Measurements from ENCODE around the gene CPPED1.

The CPPED1 gene

DNA sequence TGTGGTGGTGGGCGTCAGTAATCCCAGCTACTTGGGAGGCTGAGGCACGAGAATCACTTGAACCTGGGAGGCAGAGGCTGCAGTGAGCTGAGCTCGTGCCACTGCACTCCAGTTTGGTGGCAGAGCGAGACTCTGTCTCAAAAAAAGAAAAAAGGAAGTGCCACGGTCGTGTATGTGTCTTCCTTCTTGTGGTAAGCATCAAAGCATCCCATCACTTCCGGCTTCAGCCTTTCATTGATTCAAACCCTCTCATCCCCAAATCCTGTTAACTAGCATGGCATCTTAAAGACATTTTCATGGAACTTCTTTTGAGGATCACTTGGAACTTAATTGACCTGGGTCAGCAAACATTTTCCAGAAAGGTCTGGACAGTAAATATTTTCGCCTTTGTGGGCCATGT is 126.2 kb downstream of the CPPED1 start:
- CTCF ChIA-PET = no interaction called here
- POLR2A ChIA-PET = no interaction called here
- no peak for DNase-seq (ENCODE audit: extremely low spot score)
- TF ChIP-seq ELF4 (IDR thresholded peaks at IDR 0.05) = no peak
- TF ChIP-seq FOXA1 (IDR thresholded peaks at IDR 0.05) = no peak
- no peak for TF ChIP-seq CTBP1 (IDR thresholded peaks at IDR 0.05; ENCODE audit: borderline replicate concordance)
- no peak for TF ChIP-seq L3MBTL2 (conservative IDR thresholded peaks at IDR 0.05)
- no peak for TF ChIP-seq SP1 (IDR thresholded peaks at IDR 0.05)
- TF ChIP-seq, protein P1, sequence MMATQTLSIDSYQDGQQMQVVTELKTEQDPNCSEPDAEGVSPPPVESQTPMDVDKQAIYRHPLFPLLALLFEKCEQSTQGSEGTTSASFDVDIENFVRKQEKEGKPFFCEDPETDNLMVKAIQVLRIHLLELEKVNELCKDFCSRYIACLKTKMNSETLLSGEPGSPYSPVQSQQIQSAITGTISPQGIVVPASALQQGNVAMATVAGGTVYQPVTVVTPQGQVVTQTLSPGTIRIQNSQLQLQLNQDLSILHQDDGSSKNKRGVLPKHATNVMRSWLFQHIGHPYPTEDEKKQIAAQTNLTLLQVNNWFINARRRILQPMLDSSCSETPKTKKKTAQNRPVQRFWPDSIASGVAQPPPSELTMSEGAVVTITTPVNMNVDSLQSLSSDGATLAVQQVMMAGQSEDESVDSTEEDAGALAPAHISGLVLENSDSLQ (IDR thresholded peaks at IDR 0.05) = no peak
- no peak for TF ChIP-seq NFRKB (IDR thresholded peaks at IDR 0.05)
- TF ChIP-seq FOXK2 (IDR thresholded peaks at IDR 0.05) = no peak
- TF ChIP-seq TARDBP (IDR thresholded peaks at IDR 0.05) = no peak

DNA sequence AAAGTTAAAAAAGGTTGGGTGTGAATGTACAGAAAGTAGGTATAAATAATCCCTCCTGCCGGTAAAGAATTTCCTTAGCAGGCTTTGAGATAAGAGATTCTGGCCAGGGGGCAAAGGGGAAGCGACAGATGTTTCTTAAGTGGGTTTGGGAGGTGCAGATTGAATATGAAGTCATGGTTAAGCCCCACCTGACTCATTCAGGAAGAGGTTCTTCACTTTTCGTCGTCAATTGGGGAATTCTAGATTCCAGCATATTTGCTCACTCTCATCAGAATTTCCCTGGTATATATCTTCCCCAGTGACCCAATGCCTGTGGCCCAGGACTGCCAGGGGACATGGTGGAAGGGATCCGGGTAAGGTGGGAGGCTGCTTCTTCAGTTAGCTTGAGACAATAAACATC is 127.8 kb downstream of the CPPED1 start:
- ChIA-PET POLR2A (no interaction called here), CTCF (no interaction called here)
- no peak for DNase-seq (ENCODE audit: extremely low spot score)
- TF ChIP-seq NFRKB (IDR thresholded peaks at IDR 0.05) (no peak), HDGF (IDR thresholded peaks at IDR 0.05; ENCODE audit: borderline replicate concordance) (no peak), SUZ12 (IDR thresholded peaks at IDR 0.05) (no peak), TARDBP (IDR thresholded peaks at IDR 0.05) (no peak), FOXA1 (IDR thresholded peaks at IDR 0.05) (no peak), CTBP1 (IDR thresholded peaks at IDR 0.05; ENCODE audit: borderline replicate concordance) (no peak), ELF4 (IDR thresholded peaks at IDR 0.05) (no peak), L3MBTL2 (conservative IDR thresholded peaks at IDR 0.05) (no peak), SP1 (IDR thresholded peaks at IDR 0.05) (no peak), BHLHE40 (IDR thresholded peaks at IDR 0.05; ENCODE audit: borderline replicate concordance) (no peak), LEF1 (IDR thresholded peaks at IDR 0.05; ENCODE audit: borderline replicate concordance) (no peak), FOXM1 (IDR thresholded peaks at IDR 0.05; ENCODE audit: borderline replicate concordance) (no peak), ARNT (IDR thresholded peaks at IDR 0.05) (no peak), FOXK2 (IDR thresholded peaks at IDR 0.05) (no peak), ZNF384 (IDR thresholded peaks at IDR 0.05) (no peak)
- TF ChIP-seq, protein P1 (IDR thresholded peaks at IDR 0.05) = no peak

DNA sequence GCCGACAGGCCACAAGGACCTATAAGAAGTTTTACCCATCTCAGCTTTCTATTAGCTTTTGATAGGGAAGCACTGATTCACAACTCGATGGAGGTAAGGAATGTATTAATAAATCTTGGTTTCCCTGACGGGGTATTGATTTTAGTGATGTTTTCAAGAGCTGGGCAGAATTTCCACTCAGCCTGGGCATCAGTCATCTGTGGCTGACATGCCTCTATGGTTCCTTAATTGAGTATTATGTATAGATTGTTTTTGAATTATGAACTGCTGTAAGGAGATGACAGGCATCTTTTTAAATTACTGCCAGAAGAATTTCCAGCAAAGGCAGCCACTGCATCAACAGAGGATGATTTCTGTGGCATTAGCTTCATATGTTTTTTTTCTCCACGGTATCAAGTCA is 128.6 kb downstream of the CPPED1 start:
- ChIA-PET CTCF (no interaction called here), POLR2A (no interaction called here)
- no peak for DNase-seq (ENCODE audit: extremely low spot score)
- TF ChIP-seq L3MBTL2 (conservative IDR thresholded peaks at IDR 0.05) (no peak), SP1 (IDR thresholded peaks at IDR 0.05) (no peak), SUZ12 (IDR thresholded peaks at IDR 0.05) (no peak), FOXM1 (IDR thresholded peaks at IDR 0.05; ENCODE audit: borderline replicate concordance) (no peak), CTBP1 (IDR thresholded peaks at IDR 0.05; ENCODE audit: borderline replicate concordance) (no peak), LEF1 (IDR thresholded peaks at IDR 0.05; ENCODE audit: borderline replicate concordance) (no peak), ELF4 (IDR thresholded peaks at IDR 0.05) (no peak), FOXK2 (IDR thresholded peaks at IDR 0.05) (no peak), ZNF384 (IDR thresholded peaks at IDR 0.05) (no peak), FOXA1 (IDR thresholded peaks at IDR 0.05) (no peak), HDGF (IDR thresholded peaks at IDR 0.05; ENCODE audit: borderline replicate concordance) (no peak), NFRKB (IDR thresholded peaks at IDR 0.05) (no peak)

DNA sequence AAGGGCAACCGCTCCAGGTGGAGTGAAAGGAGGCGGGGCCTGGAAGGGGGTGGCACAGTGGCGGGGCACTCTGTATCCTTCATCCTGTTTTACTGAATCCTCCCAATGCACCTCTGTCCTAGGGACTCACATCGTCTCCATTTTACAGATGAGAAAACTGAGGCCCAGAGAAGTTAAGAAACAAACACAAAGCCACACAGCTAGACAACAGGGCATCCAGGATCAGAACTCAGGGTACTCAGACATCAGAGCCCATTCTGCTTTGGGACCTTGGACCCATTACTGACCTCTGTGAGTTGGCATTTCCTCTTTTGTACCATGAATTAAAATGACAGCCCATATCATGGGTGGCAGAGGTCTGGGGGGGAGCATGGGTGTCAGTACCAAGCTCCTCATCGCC is 129.2 kb downstream of the CPPED1 start:
- TF ChIP-seq FOXA1 (IDR thresholded peaks at IDR 0.05) (no peak), CTBP1 (IDR thresholded peaks at IDR 0.05; ENCODE audit: borderline replicate concordance) (no peak), LEF1 (IDR thresholded peaks at IDR 0.05; ENCODE audit: borderline replicate concordance) (no peak), L3MBTL2 (conservative IDR thresholded peaks at IDR 0.05) (no peak), FOXK2 (IDR thresholded peaks at IDR 0.05) (no peak), HDGF (IDR thresholded peaks at IDR 0.05; ENCODE audit: borderline replicate concordance) (no peak), SUZ12 (IDR thresholded peaks at IDR 0.05) (no peak), ZNF384 (IDR thresholded peaks at IDR 0.05) (no peak), NFRKB (IDR thresholded peaks at IDR 0.05) (no peak), TARDBP (IDR thresholded peaks at IDR 0.05) (no peak)
- TF ChIP-seq, protein P1 (IDR thresholded peaks at IDR 0.05) = no peak
- DNase-seq (ENCODE audit: extremely low spot score) = no peak
- ChIA-PET POLR2A (no interaction called here), CTCF (no interaction called here)

DNA sequence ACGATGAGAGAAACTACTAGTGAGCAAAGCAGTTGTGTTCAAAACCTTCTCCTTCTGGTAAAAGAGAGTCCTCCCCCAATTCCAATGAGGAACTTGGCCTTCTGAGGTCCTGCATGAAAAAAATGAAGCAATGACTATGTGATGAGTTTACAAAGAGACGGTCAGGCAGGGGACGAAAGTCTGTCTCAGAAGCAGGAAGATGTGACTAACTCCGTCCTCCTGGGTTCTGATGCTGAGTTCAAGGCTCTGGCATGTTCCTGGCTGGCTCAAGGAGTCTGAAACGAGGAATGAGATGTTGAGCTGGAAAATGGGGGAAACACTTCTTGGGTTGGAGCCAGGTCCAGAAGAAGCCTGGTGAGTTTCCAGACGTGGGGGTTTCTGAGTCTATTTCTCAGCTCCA is 129.6 kb downstream of the CPPED1 start:
- TF ChIP-seq SUZ12 (IDR thresholded peaks at IDR 0.05) (no peak), SP1 (IDR thresholded peaks at IDR 0.05) (no peak), FOXM1 (IDR thresholded peaks at IDR 0.05; ENCODE audit: borderline replicate concordance) (no peak)
- DNase-seq (ENCODE audit: extremely low spot score) = no peak
- CTCF ChIA-PET = no interaction called here
- POLR2A ChIA-PET = no interaction called here

DNA sequence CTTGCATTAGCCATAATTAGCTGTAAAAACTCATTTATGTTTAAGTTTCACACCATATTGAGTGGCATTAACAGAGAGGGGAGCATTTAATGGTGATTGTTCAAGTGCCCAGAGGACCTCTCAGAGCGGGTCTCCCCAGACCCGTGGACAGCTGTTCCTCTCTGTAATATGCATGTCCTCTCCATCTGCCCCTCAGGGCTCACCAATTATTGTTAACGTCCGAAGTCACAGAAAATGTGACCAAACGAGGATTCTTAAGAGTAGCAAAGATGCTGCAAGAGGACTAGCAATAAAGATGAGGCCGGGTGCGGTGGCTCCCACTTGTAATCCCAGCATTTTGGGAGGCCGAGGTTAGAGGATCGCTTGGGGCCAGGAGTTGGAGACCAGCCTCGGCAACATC is 130.2 kb downstream of the CPPED1 start:
- CTCF ChIA-PET = no interaction called here
- no peak for DNase-seq (ENCODE audit: extremely low spot score)
- POLR2A ChIA-PET = no interaction called here
- TF ChIP-seq SUZ12 (IDR thresholded peaks at IDR 0.05) (no peak), L3MBTL2 (conservative IDR thresholded peaks at IDR 0.05) (no peak), FOXA1 (IDR thresholded peaks at IDR 0.05) (no peak), SP1 (IDR thresholded peaks at IDR 0.05) (no peak), HDGF (IDR thresholded peaks at IDR 0.05; ENCODE audit: borderline replicate concordance) (no peak), BHLHE40 (IDR thresholded peaks at IDR 0.05; ENCODE audit: borderline replicate concordance) (no peak), CTBP1 (IDR thresholded peaks at IDR 0.05; ENCODE audit: borderline replicate concordance) (no peak), NFRKB (IDR thresholded peaks at IDR 0.05) (no peak), ARNT (IDR thresholded peaks at IDR 0.05) (no peak), FOXK2 (IDR thresholded peaks at IDR 0.05) (no peak), TARDBP (IDR thresholded peaks at IDR 0.05) (no peak), ZNF384 (IDR thresholded peaks at IDR 0.05) (no peak), ELF4 (IDR thresholded peaks at IDR 0.05) (no peak), LEF1 (IDR thresholded peaks at IDR 0.05; ENCODE audit: borderline replicate concordance) (no peak)
- TF ChIP-seq, protein P1 (IDR thresholded peaks at IDR 0.05) = no peak

Data from HEK293T (cell line).